HG03457 (cell line): ENCODE data around the gene RPLP1.
"Not testable (repeated sequence)": the region's sequence is repeated elsewhere in the genome, so short reads cannot be mapped to it uniquely, and the experiment has no call there.

Source experiments
- ATAC-seq: cut with Tn5 transposase; IDR thresholded peaks from one replicate; pipeline ENCODE4 v1.9.1; 2021; ENCODE audit warnings: moderate number of reproducible peaks; ENCODE audit not compliant: unreplicated experiment

Gene RPLP1

GRCh38 chr15:69436951-69437350 lies 15.7 kb upstream of the RPLP1 start:
- ATAC-seq: no peak

DNA sequence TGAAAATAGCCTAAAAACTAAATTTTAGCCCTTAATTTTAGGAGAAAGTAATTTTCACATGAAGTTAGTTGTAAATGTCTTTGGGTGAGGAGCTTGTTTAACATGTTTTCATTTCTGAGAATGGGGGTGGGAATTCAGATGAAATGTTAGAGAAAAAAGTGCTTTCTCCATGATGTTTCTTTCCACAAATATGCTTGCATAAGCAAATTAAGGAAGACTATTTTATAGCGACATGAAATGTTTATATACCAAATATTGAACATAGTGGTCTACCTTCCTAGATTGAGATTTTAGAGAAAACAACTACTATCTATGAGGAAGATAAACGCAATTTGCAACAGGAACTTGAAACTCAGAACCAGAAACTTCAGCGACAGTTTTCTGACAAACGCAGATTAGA lies 13.0 kb upstream of the RPLP1 start:
- no peak for ATAC-seq

DNA sequence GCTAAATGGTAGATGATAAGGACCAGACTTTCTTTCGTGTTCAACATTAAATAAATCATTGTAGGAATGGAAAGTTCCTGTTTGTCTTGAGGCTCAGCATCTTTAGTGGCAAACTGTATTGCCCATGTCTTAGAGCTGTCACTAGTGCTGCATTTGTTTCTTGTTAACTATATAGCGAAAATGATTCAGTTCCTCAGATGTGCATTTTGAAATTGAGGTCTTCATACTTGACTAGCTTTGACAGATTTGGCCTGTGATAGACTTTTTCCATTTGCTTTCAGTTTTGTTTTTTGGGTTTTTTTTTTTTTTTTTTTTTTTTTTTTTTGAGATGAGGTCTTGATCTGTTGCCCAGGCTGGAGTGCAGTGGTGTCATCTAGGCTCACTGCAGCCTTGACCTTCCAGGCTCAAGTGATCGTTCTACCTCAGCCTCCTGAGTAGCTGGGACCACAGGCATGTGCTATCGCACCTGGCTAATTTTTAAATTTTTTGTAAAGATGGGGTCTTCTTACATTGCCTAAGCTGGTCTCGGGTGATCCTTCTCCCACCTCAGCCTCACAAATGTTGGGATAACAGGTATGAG lies 9.5 kb upstream of the RPLP1 start:
- ATAC-seq: no peak

DNA sequence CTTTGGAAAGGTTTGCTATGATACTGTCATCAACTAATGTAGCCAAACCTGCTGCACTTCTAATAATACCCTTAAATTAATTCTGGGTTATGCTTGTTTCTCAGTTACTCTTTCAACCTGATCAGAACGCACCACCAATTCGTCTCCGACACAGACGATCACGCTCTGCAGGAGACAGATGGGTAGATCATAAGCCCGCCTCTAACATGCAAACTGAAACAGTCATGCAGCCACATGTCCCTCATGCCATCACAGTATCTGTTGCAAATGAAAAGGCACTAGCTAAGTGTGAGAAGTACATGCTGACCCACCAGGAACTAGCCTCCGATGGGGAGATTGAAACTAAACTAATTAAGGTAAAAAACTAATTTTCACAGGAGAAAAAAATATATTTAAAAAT lies 7.9 kb upstream of the RPLP1 start:
- no peak for ATAC-seq

DNA sequence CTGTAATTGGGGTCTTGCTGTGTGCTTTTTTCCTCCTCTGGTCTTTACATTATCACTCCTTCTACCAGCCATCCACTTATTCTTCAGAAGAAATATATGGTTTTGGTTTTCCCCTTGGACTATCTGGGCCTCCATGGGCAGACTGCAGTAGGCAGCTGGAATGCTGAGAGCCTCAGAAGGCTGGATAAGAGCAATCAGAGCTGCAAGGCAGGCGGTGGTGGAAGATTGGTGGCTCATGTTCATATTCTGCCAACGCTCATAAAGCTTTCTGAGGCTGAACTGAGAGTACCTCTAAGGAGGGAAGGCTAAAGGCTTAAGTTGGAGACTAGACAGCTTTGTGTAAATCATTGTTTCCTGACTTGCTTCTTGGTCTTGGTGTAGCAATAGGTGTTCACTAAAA lies 5.7 kb upstream of the RPLP1 start:
- no peak for ATAC-seq

DNA sequence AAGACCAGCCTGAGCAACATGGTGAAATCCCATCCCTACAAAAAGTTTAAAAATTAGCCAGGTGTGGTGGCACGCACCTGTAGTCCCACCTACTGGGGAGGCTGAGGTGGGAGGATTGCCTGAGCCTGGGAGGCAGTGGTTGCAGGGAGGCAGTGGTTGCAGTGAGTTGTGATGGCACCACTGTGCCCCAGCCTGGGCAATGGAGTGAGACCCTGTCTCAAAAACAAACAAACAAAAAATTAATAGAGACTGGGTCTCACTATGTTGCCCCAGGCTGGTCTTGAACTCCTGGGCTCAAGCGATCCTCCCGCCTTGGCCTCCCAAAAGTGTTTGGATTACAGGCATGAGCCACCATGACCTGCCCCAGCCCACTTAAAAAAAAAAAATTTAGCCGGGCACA lies 2.4 kb upstream of the RPLP1 start:
- ATAC-seq: not testable (repeated sequence)

DNA sequence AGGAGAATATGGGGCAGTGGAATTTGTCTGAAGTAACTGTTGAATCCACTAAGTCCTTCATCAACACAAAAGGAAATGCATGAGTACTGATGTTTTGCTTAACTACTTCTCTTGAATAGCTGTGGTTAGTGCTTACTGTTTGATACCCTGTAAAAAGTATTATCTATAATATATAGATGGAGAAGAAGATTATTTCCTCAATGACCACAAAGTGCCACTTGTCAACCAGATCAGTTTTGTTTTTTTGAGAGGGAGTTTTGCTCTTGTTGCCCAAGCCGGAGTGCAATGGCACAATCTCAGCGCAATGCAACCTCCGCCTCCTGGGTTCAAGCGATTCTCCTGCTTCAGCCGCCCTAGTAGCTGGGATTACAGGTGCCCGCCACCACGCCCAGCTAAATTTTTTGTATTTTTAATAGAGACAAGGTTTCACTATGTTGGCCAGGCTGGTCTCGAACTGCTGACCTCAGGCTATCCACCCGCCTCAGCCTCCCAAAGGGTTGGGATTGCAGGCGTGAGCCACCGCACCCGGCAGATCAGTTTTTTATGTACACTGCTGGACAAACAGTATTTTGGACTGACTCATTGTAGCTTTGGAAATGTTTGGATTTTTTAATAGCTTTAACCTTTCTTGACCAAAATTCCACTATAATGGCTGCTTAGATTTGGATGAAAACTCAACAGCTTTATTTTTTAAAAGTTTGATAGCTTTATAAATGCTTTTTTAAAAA lies 1.5 kb upstream of the RPLP1 start:
- no peak for ATAC-seq

- peak; percentile 26 for ATAC-seq
Measured at GRCh38 chr15:69451951-69452691, 497 bp upstream of the RPLP1 start.

DNA sequence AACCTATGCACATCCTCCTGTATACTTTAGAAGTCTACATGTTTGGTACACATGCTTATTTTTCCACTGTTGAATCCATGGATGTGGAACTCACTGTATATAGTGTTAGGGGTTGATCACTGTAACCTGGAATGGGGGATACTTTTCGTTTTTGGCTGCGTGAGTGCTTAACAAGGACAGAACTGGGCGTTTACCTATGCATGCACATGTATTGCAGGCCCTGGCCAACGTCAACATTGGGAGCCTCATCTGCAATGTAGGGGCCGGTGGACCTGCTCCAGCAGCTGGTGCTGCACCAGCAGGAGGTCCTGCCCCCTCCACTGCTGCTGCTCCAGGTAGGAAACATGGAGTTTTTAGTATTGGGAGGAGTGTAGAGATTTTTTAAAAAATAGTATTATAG lies 2.3 kb downstream of the RPLP1 start:
- no peak for ATAC-seq

- ATAC-seq: no peak
Measured at GRCh38 chr15:69456208-69457166, 3.9 kb downstream of the RPLP1 start.

DNA sequence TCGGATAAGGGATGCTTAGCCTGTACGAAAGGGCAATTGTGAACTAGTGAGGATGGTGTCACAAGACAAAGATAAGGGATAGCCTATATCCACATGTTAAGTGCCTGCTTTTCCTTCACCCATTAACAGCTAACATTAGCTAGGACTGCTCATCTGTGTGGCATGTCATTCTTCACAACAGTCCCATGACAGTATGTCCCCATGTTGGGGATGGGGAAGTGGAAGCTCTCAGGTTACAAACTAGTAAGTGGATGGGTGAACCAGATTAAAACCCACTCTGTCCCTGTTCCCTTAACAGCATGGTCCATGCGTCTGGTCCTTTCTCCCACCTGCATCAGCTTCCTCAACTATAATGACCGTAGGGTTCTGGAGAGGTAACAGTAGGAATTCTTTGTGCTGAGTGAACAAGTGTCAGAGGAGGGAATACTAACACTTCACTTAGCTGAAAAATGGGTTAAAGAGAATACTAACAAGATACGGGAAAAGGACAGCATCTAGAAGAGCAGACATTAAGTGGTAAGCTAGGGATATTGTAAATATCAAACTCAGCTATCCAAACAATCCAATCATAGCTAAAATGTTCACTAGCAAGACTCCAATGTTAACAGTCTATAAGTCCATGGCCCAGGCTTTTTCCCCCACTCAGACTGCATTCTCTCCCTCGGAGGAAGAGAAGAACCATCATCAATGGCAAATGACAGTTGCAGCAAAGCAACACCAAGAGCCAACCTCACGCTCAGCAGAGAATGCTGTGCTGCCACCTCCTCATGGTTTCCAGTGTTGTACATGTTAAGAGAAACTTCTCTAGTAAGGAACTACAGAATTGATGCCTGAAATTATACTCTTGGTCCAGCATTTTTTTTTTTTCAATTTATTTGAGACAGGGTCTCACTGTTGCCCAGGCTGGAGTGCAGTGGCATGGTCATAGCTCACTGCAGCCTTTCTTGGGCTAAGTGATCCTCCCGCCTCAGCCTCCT lies 5.0 kb downstream of the RPLP1 start:
- ATAC-seq: no peak

- no peak for ATAC-seq
Measured at GRCh38 chr15:69459066-69459465, 6.4 kb downstream of the RPLP1 start.

- ATAC-seq: no peak
Measured at GRCh38 chr15:69460481-69460880, 7.9 kb downstream of the RPLP1 start.

DNA sequence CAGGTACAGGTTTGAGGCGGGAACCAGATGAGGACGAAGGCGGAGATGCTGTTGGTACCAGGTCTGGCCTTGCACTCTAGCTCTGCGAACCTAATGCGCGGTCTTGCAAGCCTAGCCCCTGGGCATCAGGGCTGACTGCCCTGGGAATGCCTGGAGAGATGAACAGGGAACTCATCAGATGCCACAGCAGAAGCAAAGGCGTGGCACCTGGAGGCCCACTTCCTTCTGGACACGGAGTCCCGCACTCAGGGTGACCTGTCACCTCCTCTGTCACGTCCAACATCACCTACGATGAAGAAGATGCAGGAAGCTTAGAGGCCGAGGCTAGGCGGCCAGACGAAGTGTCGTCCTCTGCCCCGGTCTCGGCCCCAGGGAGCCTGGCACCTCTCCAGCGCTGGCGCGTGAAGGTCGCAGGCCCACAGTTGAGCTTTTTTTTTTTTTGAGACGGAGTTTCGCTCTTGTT lies 9.4 kb downstream of the RPLP1 start:
- no peak for ATAC-seq

GRCh38 chr15:69462493-69463181 lies 10.0 kb downstream of the RPLP1 start:
- ATAC-seq: peak; percentile 66

DNA sequence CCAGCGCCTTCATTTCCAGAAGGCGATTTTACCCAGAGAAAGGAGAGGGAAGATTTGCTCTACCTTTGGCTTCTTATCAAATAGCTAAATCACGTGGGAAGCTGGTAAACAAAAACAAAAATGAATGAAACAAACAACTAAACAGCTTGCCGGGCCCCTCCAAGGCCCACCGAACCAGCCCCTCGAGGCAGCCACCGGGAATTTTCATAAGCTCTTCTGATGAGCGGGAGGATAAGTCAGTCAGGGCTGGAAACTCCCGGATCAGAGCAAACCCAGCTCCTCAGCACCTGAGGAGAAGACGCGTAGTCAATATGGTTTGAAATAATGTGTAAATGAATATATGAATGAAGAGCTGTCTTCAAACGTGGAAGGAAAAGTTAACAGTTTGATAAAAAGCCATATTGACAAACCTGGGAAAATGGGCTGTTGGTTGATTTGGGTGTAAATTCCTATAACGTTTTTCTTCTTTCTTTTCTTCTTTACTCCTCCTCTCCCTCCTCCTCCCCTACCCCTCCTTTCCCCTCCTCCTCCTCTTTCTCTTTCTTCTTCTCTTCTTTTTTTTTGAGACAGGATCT lies 10.7 kb downstream of the RPLP1 start:
- no peak for ATAC-seq

GRCh38 chr15:69465253-69465652 lies 12.6 kb downstream of the RPLP1 start:
- no peak for ATAC-seq

DNA sequence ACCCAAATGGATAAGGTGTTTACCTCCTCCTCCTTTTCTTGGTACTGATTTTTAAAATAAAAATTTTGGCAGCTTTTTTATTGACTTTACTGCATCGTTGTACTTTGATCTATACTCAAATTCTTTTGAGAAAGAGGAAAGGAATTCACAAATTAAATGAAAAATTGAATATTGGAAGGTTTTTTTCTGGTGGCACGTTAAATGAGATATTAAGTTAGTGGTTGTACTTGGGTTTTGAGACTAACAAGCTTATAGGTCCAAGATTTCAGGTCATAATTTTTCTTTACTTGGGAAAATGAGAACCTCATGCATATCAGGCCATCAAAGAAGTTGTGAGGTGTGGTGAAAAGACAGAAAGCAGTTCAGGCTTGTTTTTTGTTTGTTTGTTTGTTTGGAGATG lies 14.1 kb downstream of the RPLP1 start:
- no peak for ATAC-seq

DNA sequence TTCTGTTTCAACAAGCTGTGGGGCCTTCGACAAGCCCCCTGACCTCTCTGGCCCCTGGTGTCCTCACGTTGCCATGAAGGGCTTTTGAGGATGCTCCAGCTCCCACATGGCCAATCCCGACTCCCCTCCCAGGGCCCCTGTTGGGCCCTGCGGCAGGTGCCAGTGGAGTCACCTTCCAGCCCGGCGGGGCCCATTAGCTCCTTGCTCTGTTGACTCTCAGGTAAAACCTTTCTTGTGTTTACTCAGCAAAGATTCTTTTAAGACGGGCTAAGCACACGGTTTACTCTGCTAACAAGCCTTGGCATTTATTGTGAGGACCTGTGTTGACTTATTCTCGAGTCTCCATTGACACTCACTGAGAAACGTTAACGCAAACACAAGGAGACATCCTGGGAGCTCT lies 15.0 kb downstream of the RPLP1 start:
- ATAC-seq: no peak
